HG02943 (cell line): ENCODE results near the gene IFIT5.
"Not testable (repeated sequence)": the region's sequence is repeated elsewhere in the genome, so short reads cannot be mapped to it uniquely, and the experiment has no call there.

Experiments
- ATAC-seq: cut with Tn5 transposase; IDR thresholded peaks from one replicate; pipeline ENCODE4 v1.9.1; 2021; ENCODE audit warnings: mild to moderate bottlenecking, low read depth, moderate library complexity; ENCODE audit not compliant: unreplicated experiment

IFIT5 gene, protein sequence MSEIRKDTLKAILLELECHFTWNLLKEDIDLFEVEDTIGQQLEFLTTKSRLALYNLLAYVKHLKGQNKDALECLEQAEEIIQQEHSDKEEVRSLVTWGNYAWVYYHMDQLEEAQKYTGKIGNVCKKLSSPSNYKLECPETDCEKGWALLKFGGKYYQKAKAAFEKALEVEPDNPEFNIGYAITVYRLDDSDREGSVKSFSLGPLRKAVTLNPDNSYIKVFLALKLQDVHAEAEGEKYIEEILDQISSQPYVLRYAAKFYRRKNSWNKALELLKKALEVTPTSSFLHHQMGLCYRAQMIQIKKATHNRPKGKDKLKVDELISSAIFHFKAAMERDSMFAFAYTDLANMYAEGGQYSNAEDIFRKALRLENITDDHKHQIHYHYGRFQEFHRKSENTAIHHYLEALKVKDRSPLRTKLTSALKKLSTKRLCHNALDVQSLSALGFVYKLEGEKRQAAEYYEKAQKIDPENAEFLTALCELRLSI

DNA sequence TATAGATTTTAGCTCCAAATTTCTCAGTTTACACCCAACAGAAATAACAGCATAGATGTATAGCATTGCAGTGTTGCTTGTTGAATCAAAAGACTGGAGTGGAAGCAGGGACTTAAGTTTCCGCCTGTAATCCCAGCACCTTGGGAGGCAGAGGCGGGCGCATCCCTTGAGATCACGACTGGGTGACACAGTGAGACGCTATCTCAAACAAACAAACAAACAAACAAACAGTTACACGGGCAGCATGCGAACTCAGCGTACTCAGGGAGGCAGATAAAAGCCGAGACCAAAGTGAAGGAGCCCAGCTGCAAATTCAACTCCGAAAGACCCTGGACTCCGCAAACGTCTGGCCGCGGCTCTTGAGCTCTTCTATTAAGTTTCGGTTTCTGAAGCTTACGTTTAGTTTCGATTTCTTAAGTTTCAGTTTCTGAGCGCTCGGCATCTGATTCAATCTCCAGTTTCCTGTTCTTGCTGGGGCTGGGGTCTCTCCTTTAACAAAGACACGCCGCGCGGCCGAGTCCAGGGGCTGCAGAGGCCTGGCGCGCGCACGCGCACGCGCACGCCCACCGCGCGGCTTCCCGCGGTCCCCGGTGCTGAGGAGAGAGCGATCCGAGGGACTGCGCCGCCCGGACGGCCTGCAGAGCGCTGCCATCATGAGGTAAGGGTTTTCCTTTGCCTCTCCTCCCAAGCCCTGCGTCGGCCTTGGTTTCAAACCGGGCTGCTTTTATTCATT, at the start of gene IFIT5:
IFIT5 (plus strand) TSS at position 423 of the 733 bp plus-strand sequence; CDS start at position 654, 231 bp downstream.
- peak; percentile 69 for ATAC-seq

DNA sequence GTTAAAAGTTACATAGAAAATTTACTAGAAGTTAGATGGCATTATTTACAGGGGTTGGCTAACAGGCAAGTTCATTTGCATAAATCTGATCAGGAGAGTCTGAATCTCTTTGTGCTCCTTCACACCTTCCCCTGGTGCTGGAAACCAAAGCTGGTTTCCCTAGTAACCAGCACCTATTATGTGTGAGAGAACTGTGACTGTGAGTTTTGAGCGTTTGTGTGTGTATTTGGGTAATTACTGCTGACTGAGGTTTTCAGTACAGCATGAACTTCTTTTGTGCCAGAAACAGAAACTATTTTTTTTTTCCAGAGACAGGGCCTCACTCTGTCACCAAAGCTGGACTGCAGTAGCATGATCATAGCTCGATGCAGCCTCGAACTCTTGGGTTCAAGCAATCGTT, 46.8 kb upstream of the IFIT5 start:
- peak; percentile 56 for ATAC-seq

DNA sequence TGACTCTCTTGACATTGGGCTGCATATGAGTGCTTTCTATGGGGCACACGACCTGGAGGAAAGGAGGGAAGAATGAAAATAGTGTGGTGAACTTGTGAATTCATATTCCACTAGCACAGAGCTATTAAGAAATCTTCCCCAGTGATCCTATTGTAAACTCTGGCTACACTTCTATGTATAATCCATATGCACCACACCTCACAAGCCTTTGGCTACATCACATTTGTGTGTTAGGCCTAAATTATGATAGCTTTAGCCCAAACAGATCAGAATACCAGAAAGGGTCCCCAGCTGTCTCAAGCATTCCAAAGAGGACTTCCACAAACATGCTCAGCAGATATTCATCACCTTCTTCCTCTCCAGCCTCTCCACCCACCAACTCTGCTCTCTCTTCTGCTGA, 46.2 kb upstream of the IFIT5 start:
- no peak for ATAC-seq

DNA sequence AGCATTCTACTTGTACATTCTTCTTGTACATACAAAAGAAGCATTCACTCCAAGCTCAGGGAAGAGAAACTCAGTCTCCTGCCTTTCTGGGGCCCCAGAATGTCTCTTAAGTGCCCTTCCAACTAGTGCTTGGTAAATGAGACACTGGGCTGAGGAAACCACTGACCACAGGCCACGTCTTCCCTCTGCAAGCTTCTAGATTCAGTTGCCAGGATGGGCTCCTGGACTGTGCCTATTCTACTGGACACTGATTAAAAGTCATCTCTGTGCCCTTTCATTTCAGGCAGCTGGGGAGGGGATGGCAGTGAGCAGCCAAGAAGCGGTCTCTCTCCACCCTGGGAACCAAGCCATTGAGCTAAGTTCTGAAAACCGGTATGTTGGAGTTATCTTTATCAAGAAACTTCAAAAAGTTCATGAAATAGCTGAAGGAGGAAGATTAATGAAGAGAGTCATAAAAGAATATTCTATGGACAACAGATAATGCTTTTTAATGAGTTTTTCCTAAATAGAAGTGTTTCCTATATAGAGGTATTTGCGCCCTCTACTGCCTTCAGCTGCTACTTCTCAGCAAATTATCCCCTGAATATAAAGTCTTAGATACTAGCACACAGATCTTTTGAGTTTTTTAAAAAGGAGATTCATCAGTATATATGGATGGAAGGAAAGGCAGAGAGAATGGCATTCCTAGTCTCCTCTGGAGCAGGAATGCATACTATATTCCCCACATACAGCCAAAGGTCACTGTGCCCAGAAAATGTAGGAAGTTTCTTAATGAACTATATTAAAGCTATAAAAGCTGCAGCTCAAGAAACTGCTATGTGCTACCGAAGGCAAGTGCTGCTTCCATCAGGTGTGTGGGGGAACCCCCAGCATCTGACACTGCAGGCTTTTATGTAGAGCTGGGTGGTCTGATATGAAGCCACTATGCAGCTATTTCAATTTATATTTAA, 44.9 kb upstream of the IFIT5 start:
- no peak for ATAC-seq

DNA sequence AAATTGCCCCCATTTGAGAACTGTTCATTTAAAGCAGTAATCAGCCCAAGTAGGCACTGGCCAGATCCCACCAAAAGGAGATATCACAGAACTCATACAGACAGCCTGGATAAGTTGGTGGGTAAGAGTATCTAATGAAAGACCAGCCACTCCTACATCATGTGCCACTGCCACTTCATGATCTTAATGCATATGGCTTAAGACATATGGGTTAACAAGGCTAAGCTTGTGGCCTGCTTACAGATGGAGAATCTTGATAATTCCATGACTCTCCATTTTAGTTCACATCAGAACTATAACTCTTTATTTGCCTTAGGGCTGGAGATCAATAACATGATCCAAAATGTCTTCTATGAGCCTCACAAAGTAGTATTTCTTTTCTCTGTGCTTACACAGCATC, 43.3 kb upstream of the IFIT5 start:
- ATAC-seq = no peak

DNA sequence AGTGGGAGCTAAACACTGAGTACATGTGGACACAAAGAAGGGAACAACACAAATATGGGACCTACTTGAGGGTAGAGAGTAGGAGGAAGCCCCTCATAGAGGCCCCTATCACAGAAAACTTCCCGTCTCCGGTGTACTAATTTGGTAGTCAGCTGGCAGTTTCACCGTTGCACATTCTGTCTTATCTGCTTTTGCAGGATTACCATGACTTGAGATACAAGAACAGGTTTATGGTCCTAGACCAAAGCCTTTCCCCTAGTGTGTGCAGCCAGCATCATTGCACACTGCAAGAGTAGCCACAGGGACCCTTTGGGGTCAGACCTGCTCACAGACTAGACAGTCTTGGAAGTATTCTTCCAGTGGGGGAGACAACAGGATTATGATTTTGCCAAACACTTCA, 42.4 kb upstream of the IFIT5 start:
- no peak for ATAC-seq

DNA sequence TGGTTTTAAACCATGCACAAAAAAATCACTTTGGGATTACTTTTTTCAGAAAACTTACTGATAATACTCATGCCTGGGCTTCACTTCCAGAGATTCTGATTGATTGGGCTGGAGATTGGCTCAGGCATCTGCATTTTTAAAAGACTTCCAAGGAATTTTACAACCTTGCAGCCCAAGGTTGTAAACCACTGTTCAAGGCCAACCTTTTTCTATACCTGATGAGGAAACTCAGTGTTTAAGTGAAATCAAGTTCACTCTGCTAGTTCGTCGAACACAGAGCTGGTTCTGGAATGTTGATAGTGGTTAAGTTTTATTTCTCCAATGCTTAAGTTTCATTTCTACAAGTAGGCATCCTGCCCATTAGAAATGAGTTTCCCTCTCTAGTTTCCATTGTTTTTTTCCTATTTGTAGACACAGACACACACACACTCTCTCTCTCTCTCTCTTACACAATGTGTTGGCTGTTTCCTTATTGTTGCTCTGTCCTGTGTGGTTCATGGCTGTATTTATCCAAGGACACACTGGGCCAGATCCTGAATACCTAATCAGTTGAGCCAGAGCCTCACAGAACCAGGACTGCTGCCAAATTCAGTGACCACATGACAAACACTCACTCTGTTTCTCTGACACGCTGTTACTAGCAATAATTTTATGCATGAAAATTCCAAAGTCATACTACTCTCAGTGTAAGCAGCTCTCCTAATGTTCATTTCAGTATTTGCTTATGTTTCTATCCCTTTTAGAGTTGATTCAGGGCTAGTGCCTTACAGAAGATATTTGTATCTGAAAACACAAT, 40.3 kb upstream of the IFIT5 start:
- no peak for ATAC-seq

DNA sequence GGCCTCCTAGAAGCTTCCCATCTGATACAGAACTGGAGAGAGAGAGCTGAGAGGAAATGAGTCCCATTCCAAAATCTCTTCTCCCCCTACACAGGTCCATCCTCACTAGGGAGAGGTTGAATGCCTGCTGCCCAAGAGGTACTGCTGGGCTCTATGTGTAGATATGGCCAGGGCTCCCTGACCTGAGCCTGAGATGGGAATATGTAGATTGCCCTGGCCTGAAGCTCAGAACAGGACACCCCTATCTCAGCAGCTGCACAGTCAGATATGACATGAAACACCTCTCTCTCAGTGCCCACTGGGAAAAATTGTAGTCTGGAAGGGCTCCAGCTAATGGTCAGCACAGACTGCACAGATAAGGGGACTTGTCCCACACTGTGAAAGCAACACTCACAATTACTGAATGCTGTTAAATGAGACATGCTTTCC, 39.6 kb upstream of the IFIT5 start:
- no peak for ATAC-seq

DNA sequence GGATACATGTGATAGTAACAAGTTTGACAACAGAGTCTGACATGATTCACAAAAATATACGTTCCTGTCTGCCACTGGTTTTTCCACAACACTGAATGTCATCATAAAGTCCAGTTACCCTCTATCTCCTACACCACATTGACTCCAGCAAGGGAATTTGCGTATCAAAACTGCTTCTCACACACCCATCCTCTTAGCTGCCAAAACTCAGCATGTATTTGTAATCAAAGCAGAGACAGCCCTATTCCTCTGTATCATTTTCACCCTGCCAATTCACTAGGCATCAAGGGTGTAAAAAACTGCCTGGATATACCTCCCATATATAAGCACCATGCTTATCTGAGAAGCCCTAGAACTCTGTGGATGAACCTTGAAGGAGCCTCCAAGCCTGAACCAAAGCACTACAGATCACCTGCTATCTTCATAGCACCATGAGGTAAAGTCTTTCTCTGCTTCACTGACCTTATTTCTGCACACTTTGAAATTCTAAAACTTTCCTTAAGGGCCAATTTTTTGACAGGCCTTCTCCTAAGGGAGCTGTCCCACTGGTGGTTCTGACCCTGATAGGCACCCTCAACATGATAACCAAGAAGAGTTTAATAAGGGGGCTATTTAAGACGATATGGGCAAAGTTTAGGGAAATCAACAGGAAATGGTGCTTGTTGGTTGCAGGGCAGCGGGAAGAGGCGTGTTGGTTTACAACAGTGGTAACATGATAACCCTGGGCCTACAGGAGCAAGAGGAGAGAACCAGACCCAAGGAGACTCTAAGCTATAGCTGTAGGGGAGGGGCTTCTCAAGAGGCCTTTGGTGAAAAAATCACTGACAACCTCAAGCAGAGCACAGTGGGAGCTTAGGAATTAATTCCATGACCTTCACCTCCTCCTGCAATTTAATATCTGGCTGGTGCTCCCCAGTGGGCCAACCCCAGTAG, 36.4 kb upstream of the IFIT5 start, which contains the start of gene IFIT1B:
IFIT1B (plus strand) TSS at position 352 of the 933 bp plus-strand sequence; CDS start at position 432, 80 bp downstream.
- no peak for ATAC-seq

DNA sequence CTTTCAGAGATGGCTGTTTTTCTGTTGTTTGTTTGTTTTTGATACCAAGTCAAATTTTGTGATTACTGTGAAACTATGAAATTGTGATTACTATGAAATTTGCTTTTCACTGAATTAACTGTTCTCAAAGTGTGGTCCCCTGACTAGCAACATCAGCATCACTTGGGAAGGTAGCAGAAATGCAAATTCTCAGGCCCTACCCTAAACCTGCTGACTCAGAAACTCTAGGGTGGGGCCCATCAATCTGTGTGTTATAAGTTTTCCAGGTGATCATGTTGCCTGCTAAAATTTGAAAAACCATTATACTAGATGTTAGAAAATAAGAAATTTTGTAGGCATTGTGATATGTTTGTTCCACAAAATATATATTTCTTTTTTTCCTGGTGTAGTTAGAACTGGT, 35.3 kb upstream of the IFIT5 start:
- ATAC-seq = no peak

DNA sequence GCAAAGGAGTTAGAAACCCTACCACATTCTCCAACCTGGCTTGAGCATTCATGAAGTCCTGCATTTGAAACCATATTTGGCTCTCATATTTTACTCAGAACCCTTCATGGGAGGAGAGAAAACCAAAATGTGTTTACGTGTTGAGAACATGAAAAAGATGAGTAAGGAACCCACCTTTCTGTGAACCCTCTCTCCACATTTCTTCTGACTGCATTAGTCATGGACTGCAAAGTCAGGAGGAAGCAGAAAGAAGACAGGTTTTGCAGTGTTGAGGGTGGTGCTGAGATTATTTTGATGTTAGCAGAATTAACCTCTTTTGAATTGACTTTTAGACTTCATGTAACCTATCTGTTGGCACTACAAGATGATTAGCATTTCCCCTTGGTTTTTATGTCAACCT, 31.6 kb upstream of the IFIT5 start:
- ATAC-seq = no peak

DNA sequence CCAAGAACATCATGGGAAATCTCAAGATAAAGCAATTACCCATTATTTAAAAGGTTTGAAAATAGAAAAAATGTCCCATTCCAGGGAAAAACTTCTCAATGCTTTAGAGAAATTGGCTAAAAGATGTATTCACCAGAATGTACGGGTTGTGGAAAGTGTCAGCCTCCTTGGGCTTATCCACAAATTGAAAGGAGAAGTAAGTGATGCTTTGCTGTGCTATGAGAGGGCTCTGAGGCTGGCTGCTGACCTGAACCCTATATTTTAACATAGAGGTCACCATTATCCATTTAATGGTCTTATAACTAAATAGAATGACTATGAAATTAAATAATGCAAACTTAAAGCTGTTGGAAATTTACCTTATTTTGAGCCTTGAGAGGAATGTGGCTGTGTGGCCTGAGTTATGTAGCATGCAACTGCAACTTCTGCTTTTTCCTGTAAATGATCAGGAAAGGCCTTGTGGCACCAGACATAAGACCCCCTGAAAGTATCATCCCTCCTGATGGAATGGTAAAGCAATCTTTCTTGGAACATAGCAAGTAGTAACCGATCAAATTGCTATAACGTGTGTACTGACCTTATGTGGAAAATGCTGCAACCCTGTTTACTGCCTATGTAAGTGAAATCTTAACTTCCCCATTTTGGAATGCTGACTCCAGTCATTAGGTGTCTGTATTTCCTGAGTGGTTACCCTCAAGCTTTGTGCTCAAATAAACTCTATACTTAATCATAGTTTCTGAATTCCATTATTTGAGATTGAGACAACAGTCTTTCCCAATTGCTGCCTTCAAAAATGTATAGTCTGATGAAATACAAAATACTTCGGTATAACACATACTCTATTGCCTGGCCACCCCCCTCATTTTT, 29.7 kb upstream of the IFIT5 start:
- ATAC-seq = no peak

DNA sequence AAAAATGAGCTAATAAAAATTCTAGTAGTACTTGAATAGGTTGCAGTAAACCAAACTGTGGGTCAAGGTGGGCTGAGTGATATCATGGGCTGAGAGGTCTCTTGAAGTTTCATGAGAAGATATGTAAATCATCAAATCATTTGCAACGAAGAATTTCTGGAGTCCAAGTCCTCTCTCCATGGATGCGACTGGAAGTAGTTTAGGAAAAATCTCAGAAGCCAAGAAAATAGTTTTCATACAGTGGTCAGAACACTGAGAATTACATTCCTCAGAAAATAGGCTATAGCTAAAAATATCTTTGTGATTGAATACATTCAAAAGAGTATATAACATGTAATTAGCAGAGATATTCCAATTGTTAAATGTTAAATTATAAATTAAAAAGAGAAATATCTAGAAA, 25.6 kb upstream of the IFIT5 start:
- no peak for ATAC-seq

DNA sequence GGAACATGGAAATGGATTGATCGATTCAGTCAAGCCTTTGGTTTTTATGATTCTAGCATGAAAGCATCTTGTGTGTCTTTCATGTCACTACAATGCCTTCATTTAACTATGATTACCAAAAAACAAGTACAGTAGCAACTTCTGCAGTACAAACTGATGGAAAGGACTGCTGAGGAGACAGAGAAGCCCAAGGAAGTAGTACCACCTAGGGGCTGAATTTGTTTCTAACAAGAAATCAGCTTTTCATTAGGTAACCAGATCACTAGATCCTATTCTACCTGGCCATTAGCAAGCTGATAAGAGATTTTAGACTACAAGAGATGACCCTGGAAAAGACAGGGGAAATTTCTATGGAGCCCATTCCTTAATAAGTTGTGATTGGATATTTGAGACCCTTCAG, 25.1 kb upstream of the IFIT5 start:
- ATAC-seq = no peak

DNA sequence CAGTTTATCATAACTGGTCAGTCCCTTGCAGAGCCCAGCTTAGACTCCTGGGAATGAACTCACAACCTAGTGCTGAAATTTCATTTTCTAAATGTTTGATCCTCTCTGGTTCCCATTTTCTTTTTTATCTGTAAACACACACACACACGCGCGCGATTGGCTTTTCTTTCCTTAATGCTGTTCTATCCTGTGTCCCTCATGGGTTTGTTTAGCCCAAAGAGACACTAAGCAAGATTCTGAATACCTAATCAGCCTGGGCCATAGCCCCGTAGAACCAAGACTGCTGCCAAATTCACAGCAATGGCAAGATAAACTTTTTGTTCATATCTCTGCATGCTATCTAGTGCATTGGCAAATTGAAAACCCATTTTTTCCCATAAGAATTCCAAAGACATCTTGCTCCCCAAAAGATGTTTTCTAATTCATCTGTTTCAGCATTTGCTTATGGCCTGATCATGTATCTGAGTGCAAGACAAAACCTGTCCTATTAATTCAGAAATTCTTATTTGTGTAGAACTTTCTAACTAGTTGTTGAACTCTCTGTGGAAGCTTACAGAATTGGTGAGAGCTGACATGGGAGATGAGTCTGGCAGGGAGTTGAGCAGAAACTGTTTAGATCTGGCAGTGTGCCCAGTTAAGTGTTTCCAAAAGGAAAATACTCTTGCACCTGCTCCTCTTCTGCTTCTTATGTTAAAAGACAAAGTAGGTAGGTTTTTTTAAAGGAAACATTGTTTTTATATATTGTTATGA, 23.7 kb upstream of the IFIT5 start:
- no peak for ATAC-seq

DNA sequence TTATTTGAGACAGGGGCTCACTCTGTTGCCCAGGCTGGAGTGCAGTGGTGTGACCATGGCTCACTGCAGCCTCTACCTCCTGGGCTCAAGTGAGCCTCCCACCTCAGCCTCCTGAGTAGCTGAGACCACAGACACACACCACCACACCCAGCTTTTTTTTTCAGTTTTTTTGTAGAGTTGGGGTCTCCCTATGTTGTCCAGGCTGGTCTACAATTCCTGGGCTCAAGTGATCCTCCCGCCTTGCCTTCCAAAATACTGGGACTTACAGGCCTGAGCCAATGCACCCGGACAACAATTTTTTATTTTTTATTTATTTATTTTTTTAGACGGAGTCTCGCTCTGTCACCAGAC, 23.2 kb upstream of the IFIT5 start:
- ATAC-seq = not testable (repeated sequence)
